NOMO-1 treated with dmso at 0.1 percent for 144 hours (cell line): ENCODE results near the gene PTPRN2.
"Not testable (repeated sequence)": the region's sequence is repeated elsewhere in the genome, so short reads cannot be mapped to it uniquely, and the experiment has no call there.

Experiments
- DNase-seq: peaks from one replicate; lab custom pipeline; 2025; ENCODE audit not compliant: unreplicated experiment; lab: John Stamatoyannopoulos, UW

PTPRN2 gene

DNA sequence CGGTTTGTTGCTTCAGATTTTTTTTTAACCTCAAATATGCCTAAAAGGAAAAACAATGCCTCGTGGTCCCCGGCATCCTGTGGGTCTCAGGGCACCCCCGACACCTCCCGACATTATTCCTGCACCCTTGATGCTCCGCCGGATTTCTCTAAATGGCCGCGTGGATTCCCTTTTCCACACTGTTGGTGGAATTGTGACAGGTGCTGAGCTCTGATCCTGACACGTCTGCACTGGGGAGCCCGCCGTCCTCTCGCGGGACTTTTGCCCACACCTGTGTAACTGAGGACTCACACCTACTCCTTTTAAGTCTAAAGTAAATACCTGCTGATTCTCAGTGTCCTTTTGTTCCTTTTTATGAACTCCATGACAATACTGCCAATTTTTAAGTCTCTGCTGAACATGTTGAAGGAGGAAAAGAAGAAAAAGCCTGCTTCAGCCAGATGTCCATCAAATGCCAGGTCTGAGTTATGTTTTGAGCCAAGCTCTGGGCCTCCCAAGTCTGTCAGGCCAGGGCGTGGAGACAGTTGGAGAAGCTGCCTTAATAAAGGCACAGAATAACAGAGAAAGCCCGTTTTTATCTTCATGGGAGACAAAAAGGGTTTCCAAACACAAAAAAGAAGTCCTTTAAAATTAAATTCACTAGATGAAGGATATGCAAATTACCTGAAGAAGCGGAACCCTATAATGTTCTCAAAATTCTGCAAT lies 682.6 kb downstream of the PTPRN2 start:
- no peak for DNase-seq

GRCh38 chr7:157904211-157904865 lies 683.3 kb downstream of the PTPRN2 start:
- DNase-seq, result no peak

- no peak for DNase-seq
Observed at GRCh38 chr7:157903710-157904109, 683.9 kb downstream of the PTPRN2 start.

- DNase-seq, result no peak
Observed at GRCh38 chr7:157903296-157903695, 684.3 kb downstream of the PTPRN2 start.

DNA sequence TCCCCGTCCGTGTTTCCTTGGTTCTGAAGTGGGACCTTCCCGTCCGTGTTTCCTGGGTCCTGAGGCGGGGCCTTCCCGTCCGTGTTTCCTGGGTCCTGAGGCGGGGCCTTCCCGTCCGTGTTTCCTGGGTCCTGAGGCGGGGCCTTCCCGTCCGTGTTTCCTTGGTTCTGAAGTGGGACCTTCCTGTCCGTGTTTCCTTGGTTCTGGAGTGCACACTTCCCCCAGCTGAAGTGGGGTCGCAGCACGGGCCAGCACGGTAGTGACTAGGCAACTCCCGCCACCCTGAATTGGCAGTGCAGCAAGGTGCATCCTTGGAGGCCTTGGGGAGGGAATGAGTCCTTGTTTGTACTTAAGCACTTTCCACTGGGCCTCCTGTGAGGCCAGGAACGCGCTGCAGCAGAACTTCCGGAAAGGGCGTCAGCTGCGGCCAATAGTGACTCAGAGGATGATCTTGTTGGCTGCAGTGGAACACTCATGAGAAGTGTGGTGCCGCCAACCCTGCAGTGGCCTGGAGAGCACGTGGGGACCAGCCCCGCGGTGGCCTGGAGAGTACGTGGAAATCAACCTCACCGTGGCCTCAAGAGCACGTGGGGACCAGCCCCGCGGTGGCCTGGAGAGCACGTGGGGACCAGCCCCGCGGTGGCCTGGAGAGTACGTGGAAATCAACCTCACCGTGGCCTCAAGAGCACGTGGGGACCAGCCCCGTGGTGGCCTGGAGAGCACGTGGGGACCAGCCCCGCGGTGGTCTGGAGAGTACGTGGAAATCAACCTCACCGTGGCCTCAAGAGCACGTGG lies 685.6 kb downstream of the PTPRN2 start:
- not testable (repeated sequence) for DNase-seq

- DNase-seq, result no peak
Observed at GRCh38 chr7:157901166-157901565, 686.5 kb downstream of the PTPRN2 start.

- no peak for DNase-seq
Observed at GRCh38 chr7:157900556-157900955, 687.1 kb downstream of the PTPRN2 start.

GRCh38 chr7:157900011-157900410 lies 687.6 kb downstream of the PTPRN2 start:
- DNase-seq, result no peak

- DNase-seq, result no peak
Observed at GRCh38 chr7:157898802-157899505, 688.7 kb downstream of the PTPRN2 start.

- DNase-seq, result no peak
Observed at GRCh38 chr7:157898261-157898660, 689.4 kb downstream of the PTPRN2 start.

GRCh38 chr7:157897681-157898080 lies 689.9 kb downstream of the PTPRN2 start:
- DNase-seq, result no peak

DNA sequence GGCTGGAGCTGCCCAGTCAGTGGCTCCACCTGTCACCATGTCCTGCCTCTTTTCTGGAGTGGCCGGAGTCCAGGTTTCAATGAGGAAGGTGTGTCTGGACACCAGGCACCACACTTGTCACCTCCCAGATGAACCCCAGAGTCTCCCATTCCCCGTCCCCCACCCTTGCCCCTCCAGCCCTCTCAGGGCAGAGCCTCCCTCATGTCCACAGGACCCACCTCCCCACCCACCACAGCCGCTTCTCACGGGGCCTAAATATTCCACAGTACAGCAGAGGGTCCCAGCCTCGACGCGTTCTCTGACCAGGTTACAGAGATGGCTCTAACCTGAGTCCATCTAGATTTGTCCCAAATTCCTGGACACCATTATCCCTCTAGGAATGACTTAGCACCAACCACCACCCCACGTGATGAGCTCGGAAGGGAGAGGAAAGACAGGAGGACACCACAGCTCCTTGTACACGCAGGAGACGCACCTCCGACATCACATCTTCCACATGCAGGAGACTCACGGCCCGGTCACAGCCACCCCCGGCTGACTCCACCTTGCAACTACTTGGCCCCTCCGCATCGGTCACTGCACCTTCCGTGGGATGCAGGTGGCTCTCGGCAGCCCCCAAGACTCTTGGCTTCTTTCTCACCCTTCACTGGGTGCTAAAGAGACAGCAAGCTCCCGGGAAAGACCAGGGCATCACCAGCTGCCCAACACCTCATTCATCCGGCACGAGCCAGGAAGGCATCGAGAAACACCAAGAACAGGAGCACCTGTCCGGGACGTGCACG lies 690.7 kb downstream of the PTPRN2 start:
- no peak for DNase-seq

- not testable (repeated sequence) for DNase-seq
Observed at GRCh38 chr7:157896376-157896675, 691.3 kb downstream of the PTPRN2 start.

DNA sequence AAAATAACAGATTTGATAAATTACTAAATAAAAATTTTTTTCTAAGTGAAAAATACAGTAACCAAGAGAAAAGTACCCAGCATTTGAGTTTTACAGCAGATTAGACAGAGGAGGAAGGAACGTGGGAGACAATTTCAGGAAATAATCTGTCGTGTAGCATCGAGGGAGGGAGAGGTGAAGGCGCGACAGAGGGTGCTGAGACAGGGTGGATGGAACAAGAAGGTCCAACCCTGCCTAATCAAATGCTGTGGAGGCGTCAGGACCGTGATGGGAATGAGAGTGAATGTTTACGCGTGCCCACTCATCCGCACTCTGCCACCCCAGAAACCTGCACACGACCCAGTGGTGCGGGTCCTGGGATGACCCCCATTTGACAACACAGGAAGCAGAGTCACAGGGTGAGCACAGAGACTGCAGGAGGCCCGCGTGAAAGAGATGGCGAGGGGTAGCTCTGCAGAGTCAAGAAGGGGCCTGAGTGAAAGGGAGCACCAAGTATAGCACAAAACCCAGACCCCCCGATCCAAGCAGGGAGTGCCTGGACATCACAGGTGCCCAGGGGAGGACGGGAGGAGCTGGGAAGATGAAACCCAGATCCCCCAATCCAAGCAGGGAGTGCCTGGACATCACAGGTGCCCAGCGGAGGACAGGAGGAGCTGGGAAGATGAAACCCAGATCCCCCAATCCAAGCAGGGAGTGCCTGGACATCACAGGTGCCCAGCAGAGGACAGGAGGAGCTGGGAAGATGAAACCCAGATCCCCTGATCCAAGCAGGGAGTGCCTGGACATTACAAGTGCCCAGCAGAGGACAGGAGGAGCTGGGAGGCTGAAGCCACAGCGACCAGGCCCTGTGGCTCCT lies 691.9 kb downstream of the PTPRN2 start:
- no peak for DNase-seq

DNA sequence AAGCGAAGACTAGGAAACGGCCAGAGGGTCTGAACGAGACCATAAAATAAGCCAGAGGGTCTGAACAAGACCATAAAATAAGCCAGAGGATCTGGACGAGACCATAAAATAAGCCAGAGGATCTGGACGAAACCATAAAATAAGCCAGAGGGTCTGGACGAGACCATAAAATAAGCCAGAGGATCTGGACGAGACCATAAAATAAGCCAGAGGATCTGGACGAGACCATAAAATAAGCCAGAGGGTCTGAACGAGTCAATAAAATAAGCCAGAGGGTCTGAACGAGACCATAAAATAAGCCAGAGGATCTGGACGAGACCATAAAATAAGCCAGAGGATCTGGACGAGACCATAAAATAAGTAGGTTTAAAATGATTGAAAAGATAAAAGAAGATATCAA lies 692.5 kb downstream of the PTPRN2 start:
- not testable (repeated sequence) for DNase-seq

GRCh38 chr7:157893535-157894044 lies 694.0 kb downstream of the PTPRN2 start:
- no peak for DNase-seq

DNA sequence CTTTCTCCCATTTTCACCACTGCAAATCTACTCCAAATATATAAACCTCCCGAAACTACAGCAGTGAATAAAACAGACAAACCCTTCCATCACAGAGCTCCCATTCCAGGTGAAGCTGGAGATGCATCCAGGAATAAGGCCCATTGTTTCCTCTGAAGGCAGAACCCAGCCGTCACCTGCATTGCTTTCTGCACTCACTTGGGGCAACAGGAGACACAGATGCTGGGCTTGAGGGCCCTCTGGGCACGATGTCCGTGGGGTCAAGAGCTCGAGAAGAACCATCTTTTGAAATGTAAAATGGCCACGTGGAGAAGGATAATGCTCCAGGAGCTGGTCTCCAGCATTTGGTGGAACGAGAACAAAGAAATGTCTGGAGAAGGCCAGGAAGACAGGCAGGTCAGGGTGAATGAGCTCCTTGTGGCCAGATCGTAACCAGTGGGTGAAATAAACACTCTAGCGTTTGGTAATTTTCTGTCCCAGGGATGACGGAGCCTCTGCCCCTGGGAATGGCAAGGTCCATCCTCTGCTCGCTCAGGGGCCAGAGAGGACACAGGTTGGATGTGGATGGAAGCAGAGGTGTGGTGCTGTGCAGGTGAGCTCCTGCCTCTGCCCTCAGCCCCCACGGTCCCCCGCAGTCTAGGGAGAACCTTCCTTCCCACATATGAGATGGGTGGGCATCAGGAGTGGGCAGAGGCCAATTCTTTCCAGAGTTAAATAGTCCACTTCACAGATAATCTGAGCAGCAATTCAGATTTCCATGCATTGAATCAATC lies 694.7 kb downstream of the PTPRN2 start:
- DNase-seq, result no peak

GRCh38 chr7:157890921-157891401 lies 696.7 kb downstream of the PTPRN2 start:
- no peak for DNase-seq

DNA sequence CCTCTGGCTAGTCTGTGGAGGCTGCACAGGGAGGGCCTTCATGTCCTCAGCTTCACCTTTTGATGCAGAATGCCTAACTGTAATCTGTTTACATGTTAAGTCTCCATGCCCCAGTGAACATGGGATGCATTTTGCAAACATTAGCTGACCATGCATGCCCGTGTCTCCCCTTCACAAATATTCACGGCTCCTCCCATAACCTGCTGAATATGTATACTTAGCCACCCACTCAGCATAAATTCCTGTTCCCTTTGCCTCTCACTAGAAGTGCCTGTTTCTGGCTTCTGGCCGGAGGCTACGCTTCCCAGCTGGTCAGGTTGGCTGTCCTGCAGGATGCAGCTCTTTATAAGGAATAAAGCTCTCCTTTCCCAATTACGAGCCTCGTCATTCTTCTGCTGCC lies 698.1 kb downstream of the PTPRN2 start:
- DNase-seq, result no peak
